ENCODE measurements around the gene MCUB. TPM values are rescaled to one million over a fixed set of nuclear protein-coding genes. Genes with fewer than 3 reads are reported as not detected.
"Not testable (repeated sequence)": the region's sequence is repeated elsewhere in the genome, so short reads cannot be mapped to it uniquely, and the experiment has no call there.

The MCUB gene
- total and polyA plus RNA-seq, 9 donors = 7.4 to 10.8 (median 9.2) TPM

- Histone ChIP-seq H3K9me3 (replicated peaks; ENCODE audit: control insufficient read depth, low read depth, low read length) (no peaks in the 10 kb centered on the region), H3K27me3 (ENCODE audit: control insufficient read depth, insufficient read depth, low read length) (no peaks in the 10 kb centered on the region), H3K36me3 (ENCODE audit: control insufficient read depth, insufficient read depth, low read length) (no peaks in the 10 kb centered on the region), H3K4me3 (ENCODE audit: low read length) (no peak overlapping the region), H3K27ac (ENCODE audit: low read length) (no peak overlapping the region), H3K4me1 (ENCODE audit: control insufficient read depth, insufficient read depth, low read length) (no peaks in the 10 kb centered on the region)
- DNase-seq = no peak
Observed at GRCh38 chr4:109672169-109672930, 112.3 kb downstream of the MCUB start.

GRCh38 chr4:109673303-109673702 lies 113.3 kb downstream of the MCUB start:
- no peaks in the 10 kb centered on the region for H3K4me1 ChIP-seq (ENCODE audit: control insufficient read depth, insufficient read depth, low read length)
- DNase-seq = no peak
- H3K9me3 ChIP-seq (replicated peaks; ENCODE audit: control insufficient read depth, low read depth, low read length) = no peaks in the 10 kb centered on the region
- no peaks in the 10 kb centered on the region for H3K27me3 ChIP-seq (ENCODE audit: control insufficient read depth, insufficient read depth, low read length)
- no peak overlapping the region for H3K4me3 ChIP-seq (ENCODE audit: low read length)
- H3K36me3 ChIP-seq (ENCODE audit: control insufficient read depth, insufficient read depth, low read length) = no peaks in the 10 kb centered on the region
- WGBS (ENCODE audit: insufficient coverage) = no CpG with 5 or more reads among the region's 1 CpG
- H3K27ac ChIP-seq (ENCODE audit: low read length) = no peak overlapping the region

- Histone ChIP-seq H3K4me3 (ENCODE audit: low read length) (no peak overlapping the region), H3K36me3 (ENCODE audit: control insufficient read depth, insufficient read depth, low read length) (no peaks in the 10 kb centered on the region), H3K9me3 (replicated peaks; ENCODE audit: control insufficient read depth, low read depth, low read length) (no peaks in the 10 kb centered on the region), H3K27me3 (ENCODE audit: control insufficient read depth, insufficient read depth, low read length) (no peaks in the 10 kb centered on the region), H3K27ac (ENCODE audit: low read length) (no peak overlapping the region), H3K4me1 (ENCODE audit: control insufficient read depth, insufficient read depth, low read length) (no peaks in the 10 kb centered on the region)
- WGBS (ENCODE audit: insufficient coverage) = 64% methylated on average over 3 of the region's 3 CpGs
- no peak for DNase-seq
Observed at GRCh38 chr4:109675181-109675580, 115.1 kb downstream of the MCUB start.

- 92% methylated on average over 1 of the region's 1 CpG for WGBS (ENCODE audit: insufficient coverage)
- Histone ChIP-seq H3K9me3 (replicated peaks; ENCODE audit: control insufficient read depth, low read depth, low read length) (no peaks in the 10 kb centered on the region), H3K27me3 (ENCODE audit: control insufficient read depth, insufficient read depth, low read length) (no peaks in the 10 kb centered on the region), H3K4me3 (ENCODE audit: low read length) (no peak overlapping the region), H3K27ac (ENCODE audit: low read length) (no peak overlapping the region), H3K4me1 (ENCODE audit: control insufficient read depth, insufficient read depth, low read length) (no peaks in the 10 kb centered on the region), H3K36me3 (ENCODE audit: control insufficient read depth, insufficient read depth, low read length) (no peaks in the 10 kb centered on the region)
- no peak for DNase-seq
Observed at GRCh38 chr4:109675843-109676242, 115.8 kb downstream of the MCUB start.

- Histone ChIP-seq H3K36me3 (ENCODE audit: control insufficient read depth, insufficient read depth, low read length) (no peaks in the 10 kb centered on the region), H3K4me3 (ENCODE audit: low read length) (no peak overlapping the region), H3K9me3 (replicated peaks; ENCODE audit: control insufficient read depth, low read depth, low read length) (no peaks in the 10 kb centered on the region), H3K27me3 (ENCODE audit: control insufficient read depth, insufficient read depth, low read length) (no peaks in the 10 kb centered on the region), H3K4me1 (ENCODE audit: control insufficient read depth, insufficient read depth, low read length) (no peaks in the 10 kb centered on the region), H3K27ac (ENCODE audit: low read length) (no peak overlapping the region)
- no peak for DNase-seq
- no CpG with 5 or more reads among the region's 1 CpG for WGBS (ENCODE audit: insufficient coverage)
Observed at GRCh38 chr4:109676886-109677285, 116.8 kb downstream of the MCUB start.

GRCh38 chr4:109678472-109678871 lies 118.4 kb downstream of the MCUB start:
- not testable (repeated sequence) for DNase-seq; H3K27me3 ChIP-seq (ENCODE audit: control insufficient read depth, insufficient read depth, low read length); H3K27ac ChIP-seq (ENCODE audit: low read length); H3K36me3 ChIP-seq (ENCODE audit: control insufficient read depth, insufficient read depth, low read length); H3K4me1 ChIP-seq (ENCODE audit: control insufficient read depth, insufficient read depth, low read length); H3K9me3 ChIP-seq (replicated peaks; ENCODE audit: control insufficient read depth, low read depth, low read length); H3K4me3 ChIP-seq (ENCODE audit: low read length)
- WGBS (ENCODE audit: insufficient coverage) = 96% methylated on average over 21 of the region's 28 CpGs

GRCh38 chr4:109678925-109679324 lies 118.9 kb downstream of the MCUB start:
- 95% methylated on average over 6 of the region's 14 CpGs for WGBS (ENCODE audit: insufficient coverage)
- H3K36me3 ChIP-seq (ENCODE audit: control insufficient read depth, insufficient read depth, low read length); DNase-seq; H3K9me3 ChIP-seq (replicated peaks; ENCODE audit: control insufficient read depth, low read depth, low read length); H3K27ac ChIP-seq (ENCODE audit: low read length); H3K27me3 ChIP-seq (ENCODE audit: control insufficient read depth, insufficient read depth, low read length); H3K4me1 ChIP-seq (ENCODE audit: control insufficient read depth, insufficient read depth, low read length); H3K4me3 ChIP-seq (ENCODE audit: low read length): not testable (repeated sequence)

GRCh38 chr4:109682875-109683274 lies 122.8 kb downstream of the MCUB start:
- Histone ChIP-seq H3K4me3 (ENCODE audit: low read length) (no peak overlapping the region), H3K4me1 (ENCODE audit: control insufficient read depth, insufficient read depth, low read length) (no peaks in the 10 kb centered on the region), H3K36me3 (ENCODE audit: control insufficient read depth, insufficient read depth, low read length) (no peaks in the 10 kb centered on the region), H3K27me3 (ENCODE audit: control insufficient read depth, insufficient read depth, low read length) (no peaks in the 10 kb centered on the region), H3K9me3 (replicated peaks; ENCODE audit: control insufficient read depth, low read depth, low read length) (no peaks in the 10 kb centered on the region), H3K27ac (ENCODE audit: low read length) (no peak overlapping the region)
- WGBS (ENCODE audit: insufficient coverage) = 100% methylated on average over 1 of the region's 2 CpGs
- DNase-seq = no peak

GRCh38 chr4:109683621-109684253 lies 123.7 kb downstream of the MCUB start:
- peak; percentile 22 for DNase-seq
- H3K27ac ChIP-seq (ENCODE audit: low read length) = no peak overlapping the region
- no peaks in the 10 kb centered on the region for H3K36me3 ChIP-seq (ENCODE audit: control insufficient read depth, insufficient read depth, low read length)
- H3K4me1 ChIP-seq (ENCODE audit: control insufficient read depth, insufficient read depth, low read length) = no peaks in the 10 kb centered on the region
- 53% methylated on average over 2 of the region's 6 CpGs for WGBS (ENCODE audit: insufficient coverage)
- no peaks in the 10 kb centered on the region for H3K9me3 ChIP-seq (replicated peaks; ENCODE audit: control insufficient read depth, low read depth, low read length)
- H3K4me3 ChIP-seq (ENCODE audit: low read length) = no peak overlapping the region
- H3K27me3 ChIP-seq (ENCODE audit: control insufficient read depth, insufficient read depth, low read length) = no peaks in the 10 kb centered on the region

- Histone ChIP-seq H3K4me3 (ENCODE audit: low read length) (no peak overlapping the region), H3K27ac (ENCODE audit: low read length) (no peak overlapping the region), H3K4me1 (ENCODE audit: control insufficient read depth, insufficient read depth, low read length) (no peaks in the 10 kb centered on the region), H3K9me3 (replicated peaks; ENCODE audit: control insufficient read depth, low read depth, low read length) (no peaks in the 10 kb centered on the region), H3K27me3 (ENCODE audit: control insufficient read depth, insufficient read depth, low read length) (no peaks in the 10 kb centered on the region), H3K36me3 (ENCODE audit: control insufficient read depth, insufficient read depth, low read length) (peaks cover 4% of the 10 kb centered on the region)
- DNase-seq = no peak
Observed at GRCh38 chr4:109684727-109685126, 124.7 kb downstream of the MCUB start.

Data from muscle of leg (tissue), 11 donors.